IMR-90 (cell line): ENCODE measurements around the gene MOCOS. TPM values are rescaled to one million over a fixed set of nuclear protein-coding genes. Genes with fewer than 3 reads are reported as not detected.

ENCODE experiments used
- ATAC-seq: fragments of 200-7000 bp; cut with Tn5 transposase; 2 replicates; pipeline ENCODE4 v1.9.1; 2020; ENCODE audit warnings: low read depth, mild to moderate bottlenecking, moderate library complexity
- BruUV-seq: library from RNA; stranded (reverse); fragments of 400-500 nt; replicated peaks from 2 replicates; lab custom pipeline; 2021; lab: Mats Ljungman, UMichigan
- CTCF ChIA-PET: fragments of 300-600 bp; formaldehyde crosslinking; extraction: SDS; loops from one replicate; lab custom pipeline; 2021; ENCODE audit warnings: antibody characterized with exemption; lab: Yijun Ruan, JAX
- POLR2A ChIA-PET: fragments of 300-600 bp; sonication (Branson Sonifier 250); formaldehyde crosslinking; loops from one replicate; lab custom pipeline; 2022; ENCODE audit warnings: antibody characterized with exemption; ENCODE audit not compliant: unreplicated experiment; lab: Charles Lee
- DNase-seq: peaks from one replicate; pipeline ENCODE4 v3.0.0; 2013
- H2AFZ ChIP-seq: replicated peaks from 2 replicates; pipeline ENCODE3; 2013; ENCODE audit warnings: low read length, mild to moderate bottlenecking; ENCODE audit not compliant: poor library complexity
- H2AK5ac ChIP-seq: 2 replicates; pipeline ENCODE4 v1.6.1; 2013; ENCODE audit warnings: low read depth, low read length, inconsistent platforms
- H2AK9ac ChIP-seq: replicated peaks from 2 replicates; pipeline ENCODE3; 2013; ENCODE audit warnings: mild to moderate bottlenecking, low read depth, low read length, moderate library complexity; ENCODE audit not compliant: poor library complexity
- H2BK120ac ChIP-seq: 2 replicates; pipeline ENCODE4 v1.6.1; 2013; ENCODE audit warnings: low read depth, low read length, inconsistent platforms
- H2BK15ac ChIP-seq: 3 replicates; pipeline ENCODE4 v1.6.1; 2013; ENCODE audit warnings: low read depth, low read length, inconsistent platforms
- H2BK20ac ChIP-seq: 2 replicates; pipeline ENCODE4 v1.6.1; 2013; ENCODE audit warnings: low read depth, mild to moderate bottlenecking, inconsistent platforms, low read length, moderate library complexity
- H2BK5ac ChIP-seq: 2 replicates; pipeline ENCODE4 v1.6.1; 2013; ENCODE audit warnings: mild to moderate bottlenecking, low read depth, low read length, inconsistent platforms; ENCODE audit not compliant: poor library complexity, severe bottlenecking
- H3K14ac ChIP-seq: replicated peaks from 2 replicates; pipeline ENCODE4 v1.6.1; 2013; ENCODE audit warnings: low read depth, low read length, inconsistent platforms
- H3K18ac ChIP-seq: 2 replicates; pipeline ENCODE4 v1.6.1; 2013; ENCODE audit warnings: low read depth, low read length, control low read depth
- H3K23ac ChIP-seq: 2 replicates; pipeline ENCODE4 v1.6.1; 2013; ENCODE audit warnings: low read depth, low read length, inconsistent platforms
- H3K27ac ChIP-seq: 2 replicates; pipeline ENCODE4 v1.5.1; 2013; ENCODE audit warnings: mild to moderate bottlenecking, control low read depth, low read length; ENCODE audit not compliant: insufficient read depth
- H3K27me3 ChIP-seq: 2 replicates; pipeline ENCODE4 v1.6.1; 2013; ENCODE audit warnings: low read length; ENCODE audit not compliant: control insufficient read depth, insufficient read depth
- H3K36me3 ChIP-seq: 2 replicates; pipeline ENCODE4 v1.6.1; 2013; ENCODE audit warnings: low read length, mixed read lengths; ENCODE audit not compliant: control insufficient read depth, insufficient read depth
- H3K4ac ChIP-seq: 2 replicates; pipeline ENCODE4 v1.6.1; 2013; ENCODE audit warnings: low read depth, low read length, inconsistent platforms
- H3K4me1 ChIP-seq: 2 replicates; pipeline ENCODE4 v1.6.1; 2013; ENCODE audit warnings: low read length, mixed read lengths; ENCODE audit not compliant: control insufficient read depth, insufficient read depth
- H3K4me2 ChIP-seq: 2 replicates; pipeline ENCODE4 v1.6.1; 2013; ENCODE audit warnings: low read depth, mild to moderate bottlenecking, control low read depth, low read length, moderate library complexity
- H3K4me3 ChIP-seq: 2 replicates; pipeline ENCODE4 v1.5.1; 2013; ENCODE audit warnings: low read depth, mild to moderate bottlenecking, control low read depth, low read length, moderate library complexity; ENCODE audit not compliant: insufficient read depth
- H3K56ac ChIP-seq: 2 replicates; pipeline ENCODE4 v1.6.1; 2013; ENCODE audit warnings: low read length, inconsistent platforms; ENCODE audit not compliant: insufficient read depth; ENCODE audit errors: extremely low read depth
- H3K79me1 ChIP-seq, 2 experiments: 2 replicates each; pipeline ENCODE4 v1.6.1; 2013; ENCODE audit warnings: low read length in 2 of 2, inconsistent platforms in 1 of 2, low read depth in 1 of 2
- H3K9ac ChIP-seq: 2 replicates; pipeline ENCODE4 v1.6.1; 2013; ENCODE audit warnings: low read depth, low read length, control low read depth
- H3K9me1 ChIP-seq: 2 replicates; pipeline ENCODE4 v1.6.1; 2013; ENCODE audit warnings: low read length, inconsistent platforms; ENCODE audit not compliant: insufficient read depth
- H3K9me3 ChIP-seq: 2 replicates; pipeline ENCODE4 v1.6.1; 2013; ENCODE audit warnings: low read length; ENCODE audit not compliant: control insufficient read depth, insufficient read depth
- H4K20me1 ChIP-seq: 2 replicates; pipeline ENCODE4 v1.6.1; 2013; ENCODE audit warnings: low read length, inconsistent platforms; ENCODE audit not compliant: insufficient read depth
- H4K5ac ChIP-seq: 2 replicates; pipeline ENCODE4 v1.6.1; 2013; ENCODE audit warnings: mild to moderate bottlenecking, low read depth, low read length, control low read depth
- H4K8ac ChIP-seq, 2 experiments: 2 replicates each; pipeline ENCODE4 v1.6.1; 2013; ENCODE audit warnings: low read depth in 2 of 2, low read length in 2 of 2, control low read depth in 1 of 2, inconsistent platforms in 1 of 2
- H4K91ac ChIP-seq: 2 replicates; pipeline ENCODE4 v1.6.1; 2013; ENCODE audit warnings: low read depth, low read length, inconsistent platforms; ENCODE audit not compliant: insufficient read depth
- BHLHE40 ChIP-seq: fragments of 150-350 bp; IDR thresholded peaks from 2 replicates; pipeline ENCODE4 v1.6.1; 2016; ENCODE audit warnings: mild to moderate bottlenecking, low read depth, low read length
- MAZ ChIP-seq: IDR thresholded peaks from 2 replicates; pipeline ENCODE4 v1.6.1; 2012; ENCODE audit warnings: low read depth, mild to moderate bottlenecking, low read length, improper control_type of control experiment, moderate library complexity, borderline replicate concordance
- MXI1 ChIP-seq: IDR thresholded peaks from 2 replicates; pipeline ENCODE4 v1.6.1; 2012; ENCODE audit warnings: low read depth, mild to moderate bottlenecking, low read length, moderate library complexity, borderline replicate concordance
- NFE2L2 ChIP-seq: fragments of 150-350 bp; IDR thresholded peaks from 2 replicates; pipeline ENCODE4 v1.6.1; 2016; ENCODE audit warnings: low read depth, mild to moderate bottlenecking, low read length
- RAD21 ChIP-seq: IDR thresholded peaks from 2 replicates; pipeline ENCODE4 v1.6.1; 2012; ENCODE audit warnings: low read length, improper control_type of control experiment
- SMC3 ChIP-seq: fragments of 150-350 bp; IDR thresholded peaks from 2 replicates; pipeline ENCODE4 v1.6.1; 2016; ENCODE audit warnings: low read depth, mild to moderate bottlenecking, antibody characterized with exemption, low read length, moderate library complexity
- WGBS, 2 experiments: methylation state at CpG; one replicate each; pipeline versions ENCODE4 v1.1.5 to v1.1.7; 2013; ENCODE audit warnings: missing lambda C conversion rate in 2 of 2; ENCODE audit not compliant: insufficient read length in 1 of 2; ENCODE audit errors: extremely low coverage in 2 of 2; 5-methylcytosine and 5-hydroxymethylcytosine counted together
- dilution Hi-C: fragments of 300-500 bp; cut with HindIII; formaldehyde crosslinking; loops from one replicate; pipeline ENCODE4 v1.14.3; 2018; ENCODE audit warnings: low sequenced_read_pairs; ENCODE audit not compliant: unreplicated experiment
- in situ Hi-C: fragments of 300-500 bp; cut with MboI; formaldehyde crosslinking; loops from 3 replicates; pipeline ENCODE4 v1.14.3; 2019; ENCODE audit warnings: low sequenced_read_pairs, inconsistent platforms, mixed read lengths
- intact Hi-C: fragments of 100-400 bp; cut with micrococcal nuclease; formaldehyde crosslinking; loops from 2 replicates; pipeline ENCODE4 v1.10.0; 2022
- polyA plus RNA-seq, 3 experiments: library from polyadenylated mRNA; depleted of rRNA; stranded (reverse); fragments of >200 nt; gene quantifications; 2 replicates each; pipeline ENCODE4 v1.2.3, GENCODE V29; 2012; ENCODE audit warnings: low replicate concordance in 1 of 3
- total RNA-seq: library from RNA; depleted of rRNA; stranded (reverse); fragments of >200 nt; gene quantifications from 2 replicates; pipeline ENCODE4 v1.2.3, GENCODE V29; 2012

MOCOS gene
- total and polyA plus RNA-seq, 2 of the 4 experiments (the other 2 are of a cell fraction) = 1.1 to 2.2 TPM

GRCh38 chr18:36264283-36264682, 77.0 kb downstream of the MOCOS start:
- no peak overlapping the region for H4K5ac ChIP-seq
- no peak overlapping the region for H2AFZ ChIP-seq
- BruUV-seq = no TSS peak
- no peaks in the 10 kb centered on the region for H3K79me1 ChIP-seq
- H4K91ac ChIP-seq = no peak overlapping the region
- H3K18ac ChIP-seq = no peak overlapping the region
- H3K27me3 ChIP-seq = no peaks in the 10 kb centered on the region
- H3K4me2 ChIP-seq = no peak overlapping the region
- no peak overlapping the region for H3K4me3 ChIP-seq
- in situ Hi-C loops = no loop called here
- dilution Hi-C loops = no loop called here
- no peak overlapping the region for H4K8ac ChIP-seq
- ATAC-seq (no peak), DNase-seq (no peak)
- CTCF ChIA-PET = interaction anchor here (0.7 kb wide), 1 partner anchor 136 kb away, joined by 4 read pairs; no protein-coding TSS in a partner anchor
- no peaks in the 10 kb centered on the region for H3K4me1 ChIP-seq
- no peaks in the 10 kb centered on the region for H3K9me3 ChIP-seq
- H3K56ac ChIP-seq = no peak overlapping the region
- intact Hi-C loops = no loop called here
- peaks cover 4% of the 10 kb centered on the region; the same call in 1 of the 2 replicates for H3K36me3 ChIP-seq
- no peak overlapping the region for H3K23ac ChIP-seq
- POLR2A ChIA-PET = no interaction called here
- H2BK120ac ChIP-seq = no peak overlapping the region
- H2BK20ac ChIP-seq = no peak overlapping the region
- TF ChIP-seq MAZ = no peak
- TF ChIP-seq NFE2L2 = no peak
- no peak for TF ChIP-seq MXI1
- no peak for TF ChIP-seq RAD21
- TF ChIP-seq SMC3 = no peak
- TF ChIP-seq BHLHE40 = no peak
- H2AK5ac ChIP-seq = no peak overlapping the region
- H2BK15ac ChIP-seq = no peak overlapping the region
- no peak overlapping the region for H3K14ac ChIP-seq
- WGBS, 2 experiments = 60% methylated on average over 5 of the region's 8 CpGs; no CpG with 5 or more reads in 1 of the 2 experiments
- no peak overlapping the region for H2AK9ac ChIP-seq
- H4K20me1 ChIP-seq = no peaks in the 10 kb centered on the region
- no peak overlapping the region for H3K4ac ChIP-seq
- H2BK5ac ChIP-seq = no peak overlapping the region
- peaks cover 5% of the 10 kb centered on the region; the same call in 1 of the 2 replicates for H3K9me1 ChIP-seq
- no peak overlapping the region for H3K27ac ChIP-seq
- no peak overlapping the region for H3K9ac ChIP-seq
